Heart left ventricle (tissue), 13 donors: ENCODE measurements around the gene CYYR1.

Experiments used
- POLR2A ChIP-seq, 2 donors: fragments of 450-650 bp; IDR thresholded peaks; one replicate each; pipeline ENCODE4 v1.6.1; 2017; ENCODE audit warnings: antibody characterized with exemption in 2 of 2, mild to moderate bottlenecking in 2 of 2, moderate library complexity in 2 of 2
- TF ChIP-seq, protein P1 (sequence below), 12 donors: fragments of 200-600 bp; sonication (generic) in 4 of 12; IDR thresholded peaks; one replicate each; pipeline versions ENCODE4 v1.5.0 to v1.8.0; 2018 to 2022; ENCODE audit warnings: antibody characterized with exemption in 12 of 12, mild to moderate bottlenecking in 5 of 12
- donor health status: ischemic (EF 13 %, LVEDD 7.1; RV severe dilation, severe dysfunction).
- donor health status: DM: no; HTN: yes; CAD: no.
- donor health status: DM: no; HTN: no; CAD: no.
- donor health status: ischemic (EF 25% LVEDD 6.9; RV normal size, moderate dysfunction).
- donor health status: ischemic (EF 25% LVEDD 5.7; RV mildly dilated, moderate dysfunction).
- donor health status: ischemic (EF 35%, LVEDD 5.7; RV mildly dilated, moderate dysfunction).
- donor health status: nonischemic (EF 11% LVEDD 7.7; RV severe dilation, severe dysfunction).
- donor health status: DM: yes; HTN: yes; CAD: no.
- donor health status: PGD.
- donor health status: ischemic (EF 29% LVEDD 5.4; RV normal size, mild dysfunction).
- donor health status: nonischemic (EF 23%, LVEDD 6.1; RV moderate dilation, normal function).

DNA sequence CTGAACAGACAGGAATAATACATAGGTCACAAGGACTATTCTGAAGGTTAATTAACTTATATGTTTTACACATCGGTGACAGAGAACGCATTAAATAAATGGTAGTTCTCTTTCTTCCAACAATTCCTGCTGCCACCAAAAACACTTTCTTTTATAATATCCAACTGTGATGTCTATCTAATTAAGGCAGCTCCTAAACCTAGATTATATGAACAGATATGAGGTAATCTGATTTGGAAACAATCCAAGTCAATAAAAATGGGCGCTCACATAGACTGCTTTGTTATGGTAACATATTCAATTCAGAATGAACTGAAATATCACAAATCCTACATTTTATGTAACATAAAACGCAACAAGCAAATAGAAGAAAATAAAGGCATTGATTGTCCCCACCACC lies 16.0 kb downstream of the CYYR1 start:
- no peak for TF ChIP-seq POLR2A (IDR thresholded peaks at IDR 0.05)
- TF ChIP-seq, protein P1, sequence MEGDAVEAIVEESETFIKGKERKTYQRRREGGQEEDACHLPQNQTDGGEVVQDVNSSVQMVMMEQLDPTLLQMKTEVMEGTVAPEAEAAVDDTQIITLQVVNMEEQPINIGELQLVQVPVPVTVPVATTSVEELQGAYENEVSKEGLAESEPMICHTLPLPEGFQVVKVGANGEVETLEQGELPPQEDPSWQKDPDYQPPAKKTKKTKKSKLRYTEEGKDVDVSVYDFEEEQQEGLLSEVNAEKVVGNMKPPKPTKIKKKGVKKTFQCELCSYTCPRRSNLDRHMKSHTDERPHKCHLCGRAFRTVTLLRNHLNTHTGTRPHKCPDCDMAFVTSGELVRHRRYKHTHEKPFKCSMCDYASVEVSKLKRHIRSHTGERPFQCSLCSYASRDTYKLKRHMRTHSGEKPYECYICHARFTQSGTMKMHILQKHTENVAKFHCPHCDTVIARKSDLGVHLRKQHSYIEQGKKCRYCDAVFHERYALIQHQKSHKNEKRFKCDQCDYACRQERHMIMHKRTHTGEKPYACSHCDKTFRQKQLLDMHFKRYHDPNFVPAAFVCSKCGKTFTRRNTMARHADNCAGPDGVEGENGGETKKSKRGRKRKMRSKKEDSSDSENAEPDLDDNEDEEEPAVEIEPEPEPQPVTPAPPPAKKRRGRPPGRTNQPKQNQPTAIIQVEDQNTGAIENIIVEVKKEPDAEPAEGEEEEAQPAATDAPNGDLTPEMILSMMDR (IDR thresholded peaks at IDR 0.05), result no peak
